HG03575 (cell line): ENCODE results near the gene CCT6B.
"Not testable (repeated sequence)": the region's sequence is repeated elsewhere in the genome, so short reads cannot be mapped to it uniquely, and the experiment has no call there.

Experiments used
- ATAC-seq: cut with Tn5 transposase; IDR thresholded peaks from one replicate; pipeline ENCODE4 v1.9.1; 2021; ENCODE audit not compliant: unreplicated experiment, insufficient number of reproducible peaks, low FRiP score; ENCODE audit errors: extremely low read depth

Gene CCT6B

GRCh38 chr17:34981538-34982241 lies 20.4 kb upstream of the CCT6B start:
- no peak for ATAC-seq

GRCh38 chr17:34980681-34981537 lies 19.6 kb upstream of the CCT6B start:
- ATAC-seq: no peak

DNA sequence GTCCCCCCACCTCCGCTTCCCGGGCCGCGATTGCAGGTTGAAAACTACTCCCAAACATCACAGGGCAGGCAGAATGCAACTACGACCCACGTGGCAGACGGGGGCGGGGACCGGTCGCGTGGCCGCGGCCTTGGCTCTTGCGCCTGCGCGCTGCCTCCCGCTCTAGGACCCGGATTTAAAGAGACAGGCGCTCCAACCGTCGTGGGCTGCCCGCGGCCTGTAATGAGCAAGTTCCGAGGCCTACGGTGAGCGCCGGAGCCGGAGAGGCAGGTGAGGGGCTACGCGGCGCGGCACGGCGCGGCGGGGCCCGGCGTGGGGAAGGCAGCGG lies 19.1 kb upstream of the CCT6B start, which contains the start of gene LIG3:
Gene LIG3, plus strand, starts transcription at position 160 of the 328 bp plus-strand sequence. CDS start 2,494 bp downstream, outside the sequence.
- no peak for ATAC-seq

- ATAC-seq: no peak
These were observed 18.5 kb upstream of the CCT6B start for GRCh38 chr17:34979650-34980352.

- ATAC-seq: no peak
These were observed 17.9 kb upstream of the CCT6B start for GRCh38 chr17:34979153-34979552.

DNA sequence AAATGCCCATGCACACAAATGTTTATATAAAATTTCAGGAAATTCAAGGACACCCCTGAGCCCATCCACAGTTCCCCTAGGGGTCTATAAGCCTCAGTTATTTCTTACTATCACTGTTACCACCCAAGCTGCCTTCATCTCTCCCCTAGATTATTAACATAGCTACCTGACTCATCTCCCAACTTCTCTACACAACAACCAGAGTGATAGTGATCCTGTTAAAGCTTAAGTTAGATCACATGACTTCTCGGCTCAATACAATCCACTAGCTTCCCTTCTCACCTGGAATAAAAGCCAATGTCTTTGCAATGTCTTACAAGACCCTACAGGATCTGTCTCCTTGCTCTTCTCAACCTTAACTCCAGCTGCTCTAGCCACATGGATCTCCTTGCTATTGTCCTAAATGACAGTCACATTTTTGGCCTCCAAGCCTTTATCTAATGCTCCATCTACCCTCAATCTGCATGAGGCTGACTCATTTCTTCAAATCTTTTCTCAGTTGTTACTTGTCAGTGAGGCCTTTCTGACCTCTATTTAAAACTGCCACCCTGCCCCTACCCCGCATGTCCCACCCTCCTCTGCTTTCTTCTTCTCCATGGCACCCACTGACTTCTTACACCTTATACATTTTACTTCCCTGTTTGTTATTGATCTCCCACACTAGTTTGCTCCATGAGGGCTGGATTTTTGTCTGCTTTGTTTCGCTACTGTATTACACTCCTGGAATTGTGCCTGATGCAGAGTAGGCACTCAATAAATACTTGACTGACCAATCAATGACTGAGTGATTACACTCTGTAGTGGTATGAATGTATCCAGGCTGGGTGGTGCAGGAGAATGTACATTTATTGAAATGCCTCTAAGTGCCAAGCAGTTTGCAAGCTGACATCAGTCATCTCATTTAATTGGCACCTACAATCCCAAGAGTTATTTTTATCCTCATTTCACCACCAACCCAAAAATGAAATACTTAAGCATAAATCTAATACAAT lies 13.8 kb upstream of the CCT6B start:
- no peak for ATAC-seq

DNA sequence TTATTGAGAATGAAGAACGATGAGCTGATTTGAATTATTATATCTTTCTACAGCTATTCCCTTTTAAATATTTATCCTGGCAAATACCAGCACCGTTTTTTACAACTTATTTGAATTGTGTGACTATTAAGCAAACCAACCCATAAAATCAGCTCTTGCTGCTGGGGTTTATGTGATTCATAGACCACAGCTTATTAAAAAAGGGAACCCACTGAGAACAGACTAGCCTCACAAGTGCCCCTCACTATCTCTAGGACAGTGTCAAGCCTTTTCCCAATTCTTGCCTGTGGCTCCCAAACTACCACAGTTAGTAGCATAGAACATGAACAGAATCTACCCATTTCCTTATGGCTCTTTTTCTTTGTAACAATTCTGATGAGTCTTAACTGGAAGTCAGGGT lies 12.9 kb upstream of the CCT6B start:
- ATAC-seq: no peak

GRCh38 chr17:34958438-34958837 lies 2.8 kb downstream of the CCT6B start:
- no peak for ATAC-seq

DNA sequence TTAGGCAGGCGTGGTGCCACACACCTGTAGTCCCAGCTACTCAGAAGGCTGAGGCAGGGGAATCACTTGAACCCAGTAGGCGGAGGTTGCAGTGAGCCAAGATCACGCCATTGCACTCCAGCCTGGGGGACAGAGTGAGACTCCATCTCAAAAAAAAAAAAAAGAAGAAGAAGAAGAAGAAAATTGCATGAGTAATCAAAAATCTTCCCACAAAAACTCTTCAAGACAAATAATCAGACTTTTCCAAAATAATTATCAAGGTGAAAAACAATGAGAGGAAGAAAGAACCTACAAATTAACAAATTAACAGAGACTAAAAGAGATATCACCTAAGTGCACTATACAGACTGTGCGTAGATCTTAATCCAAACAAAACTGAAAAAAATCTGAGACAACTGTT lies 10.5 kb downstream of the CCT6B start:
- not testable (repeated sequence) for ATAC-seq

DNA sequence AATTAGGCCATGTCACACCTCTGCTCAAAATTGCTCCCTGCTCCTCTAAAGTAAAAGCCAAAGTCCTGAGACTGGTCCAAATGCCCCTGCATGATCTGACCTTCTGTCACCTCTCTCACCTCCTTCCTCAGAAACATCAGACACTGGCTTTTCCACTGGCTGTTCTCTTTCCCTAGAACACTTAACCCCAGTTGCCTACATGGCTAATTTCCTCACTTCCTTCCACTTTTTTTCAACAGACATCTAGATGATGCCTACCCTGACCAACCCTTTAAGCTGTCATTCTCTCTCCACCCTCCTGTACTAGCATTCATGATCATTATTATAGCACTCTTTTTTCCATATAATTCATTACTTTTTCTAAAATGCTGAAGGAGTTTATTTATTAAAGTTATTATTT lies 31.0 kb downstream of the CCT6B start:
- ATAC-seq: no peak

DNA sequence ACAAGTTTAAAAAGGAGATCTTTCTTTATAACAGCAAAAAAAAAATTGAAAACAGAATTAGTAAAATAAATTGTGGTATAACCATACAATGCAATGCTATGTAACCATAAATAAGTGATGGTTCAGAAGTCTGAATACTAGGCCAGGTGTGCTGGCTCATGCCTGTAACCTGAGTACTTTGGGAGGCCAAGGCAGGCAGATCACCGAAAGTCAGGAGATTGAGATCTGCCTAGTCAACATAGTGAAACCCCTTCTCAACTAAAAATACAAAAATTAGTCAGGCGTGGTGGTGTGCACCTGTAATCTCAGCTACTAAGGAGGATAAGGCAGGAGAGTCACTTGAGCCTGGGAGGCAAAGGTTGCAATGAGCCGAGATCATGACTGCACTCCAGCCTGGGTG lies 34.6 kb downstream of the CCT6B start:
- no peak for ATAC-seq

GRCh38 chr17:34920676-34921075 lies 40.6 kb downstream of the CCT6B start:
- no peak for ATAC-seq

GRCh38 chr17:34917381-34917780 lies 43.9 kb downstream of the CCT6B start:
- no peak for ATAC-seq

DNA sequence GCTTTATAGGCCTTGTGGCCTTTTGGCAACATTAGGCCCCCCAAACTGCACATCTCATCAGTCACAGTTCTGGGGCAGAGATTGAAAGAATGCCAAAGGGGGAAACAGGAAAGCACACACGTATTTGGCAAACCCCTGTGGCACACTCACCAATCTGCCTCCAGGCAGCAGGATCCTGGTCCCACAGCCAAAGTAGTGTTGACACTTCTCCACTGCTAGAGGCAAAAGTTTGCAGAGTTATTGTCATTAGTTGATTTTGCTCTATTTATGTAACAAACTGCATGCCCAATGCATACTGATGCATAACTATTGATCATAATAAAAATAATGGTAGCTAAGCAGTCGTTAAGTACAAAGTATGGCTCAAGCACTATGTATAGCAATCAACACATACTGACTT lies 45.1 kb downstream of the CCT6B start:
- ATAC-seq: no peak

GRCh38 chr17:34913001-34913400 lies 48.3 kb downstream of the CCT6B start:
- ATAC-seq: no peak

GRCh38 chr17:34909040-34909439 lies 52.2 kb downstream of the CCT6B start:
- no peak for ATAC-seq

GRCh38 chr17:34902831-34903547 lies 58.3 kb downstream of the CCT6B start:
- ATAC-seq: no peak

- no peak for ATAC-seq
These were observed 61.5 kb downstream of the CCT6B start for GRCh38 chr17:34899643-34900291.
